Colonic mucosa (tissue), 4 donors: ENCODE results near the gene EPHB2. TPM values are rescaled to one million over a fixed set of nuclear protein-coding genes. Genes with fewer than 3 reads are reported as not detected.

ENCODE experiments used
- DNase-seq: peaks from one replicate; pipeline ENCODE4 v3.0.0-alpha.2; 2020
- H3K27ac ChIP-seq: fragments of 200-600 bp; one replicate; pipeline ENCODE4 v1.8.0; 2021
- H3K27me3 ChIP-seq: fragments of 200-600 bp; one replicate; pipeline ENCODE4 v1.8.0; 2021
- H3K36me3 ChIP-seq: fragments of 200-600 bp; one replicate; pipeline ENCODE4 v1.8.0; 2021
- H3K4me1 ChIP-seq: fragments of 200-600 bp; one replicate; pipeline ENCODE4 v1.8.0; 2021; ENCODE audit warnings: mild to moderate bottlenecking
- H3K4me3 ChIP-seq: fragments of 200-600 bp; one replicate; pipeline ENCODE4 v1.8.0; 2021
- H3K9ac ChIP-seq, 2 donors: one replicate each; pipeline ENCODE4 v1.7.0; 2013; ENCODE audit warnings: control low read depth in 2 of 2, low read depth in 2 of 2, low read length in 2 of 2
- H3K9me3 ChIP-seq: fragments of 200-600 bp; one replicate; pipeline ENCODE4 v1.8.0; 2021
- CTCF ChIP-seq: fragments of 200-600 bp; IDR thresholded peaks from one replicate; pipeline ENCODE4 v1.8.0; 2022; ENCODE audit warnings: antibody characterized with exemption, mild to moderate bottlenecking
- intact Hi-C: fragments of 100-400 bp; cut with DNase I; formaldehyde crosslinking; loops from one replicate; pipeline ENCODE4 v1.14.1; 2022
- total RNA-seq, 2 donors: library from RNA; stranded (reverse); fragmentation: NEBNext Ultra II Directional in 1 of 2; extraction: Animal tissue kit (Norgen Biotek cat#: 25700) in 1 of 2; gene quantifications; one replicate each; pipeline ENCODE4 v1.2.1, GENCODE V29; 2021
- donor health status: healthy.
- donor health status: DM: no; HTN: no; CAD: no.
- donor health status: DM: no; HTN: no; CAD: no.

Gene EPHB2
- total RNA-seq, 2 donors from 2014 or later, result 71.9 to 150 TPM

DNA sequence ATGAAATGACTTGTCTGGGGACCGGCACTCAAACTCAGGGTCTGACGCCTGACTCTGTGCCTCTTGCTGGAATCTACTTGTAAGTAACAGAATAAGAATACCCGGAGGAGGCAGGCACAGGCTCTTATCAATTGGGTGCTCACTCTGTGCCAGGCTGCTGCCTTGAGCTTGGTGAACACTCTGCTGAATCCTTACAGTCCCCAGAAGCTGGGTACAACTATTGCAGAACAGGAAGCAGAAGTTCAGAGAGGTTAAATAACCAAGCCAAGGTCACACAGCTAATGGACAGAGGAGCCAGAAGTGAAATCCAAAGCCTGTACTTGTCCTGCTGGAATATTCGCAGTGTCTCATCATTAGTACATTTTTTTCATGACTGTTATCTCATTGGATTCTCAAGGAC lies 86.0 kb downstream of the EPHB2 start:
- TF ChIP-seq CTCF, result no peak
- Histone ChIP-seq H3K9me3 (no peaks in the 10 kb centered on the region), H3K27ac (no peak overlapping the region), H3K4me3 (no peak overlapping the region), H3K36me3 (no peaks in the 10 kb centered on the region), H3K4me1 (peaks cover 10% of the 10 kb centered on the region), H3K27me3 (no peaks in the 10 kb centered on the region), H3K9ac (no peak overlapping the region)
- DNase-seq, result no peak
- intact Hi-C loops, result no loop called here

DNA sequence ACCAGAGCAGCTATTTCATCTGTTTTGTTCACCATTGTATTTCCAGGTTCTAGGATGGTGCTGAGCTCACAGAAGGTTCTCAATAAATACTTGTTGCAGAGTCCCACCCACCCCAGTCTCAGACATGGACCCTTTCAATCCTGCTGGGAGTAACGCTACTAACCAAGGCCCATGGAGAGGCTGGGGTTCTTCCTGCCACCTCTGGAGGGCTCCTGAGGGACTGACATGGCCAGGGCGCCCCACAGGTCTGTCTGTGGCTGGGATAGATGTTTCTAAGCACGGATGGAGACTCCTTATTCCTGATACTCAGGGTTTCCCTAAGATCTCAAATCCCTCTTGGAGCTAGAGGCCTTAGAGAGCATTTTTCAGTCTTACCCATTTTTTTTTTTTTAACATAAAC lies 87.4 kb downstream of the EPHB2 start:
- Histone ChIP-seq H3K4me1 (peaks cover 10% of the 10 kb centered on the region), H3K27me3 (no peaks in the 10 kb centered on the region), H3K27ac (no peak overlapping the region), H3K9me3 (no peaks in the 10 kb centered on the region), H3K4me3 (no peak overlapping the region), H3K9ac (no peak overlapping the region), H3K36me3 (no peaks in the 10 kb centered on the region)
- no peak for TF ChIP-seq CTCF
- intact Hi-C loops, result no loop called here
- DNase-seq, result no peak

DNA sequence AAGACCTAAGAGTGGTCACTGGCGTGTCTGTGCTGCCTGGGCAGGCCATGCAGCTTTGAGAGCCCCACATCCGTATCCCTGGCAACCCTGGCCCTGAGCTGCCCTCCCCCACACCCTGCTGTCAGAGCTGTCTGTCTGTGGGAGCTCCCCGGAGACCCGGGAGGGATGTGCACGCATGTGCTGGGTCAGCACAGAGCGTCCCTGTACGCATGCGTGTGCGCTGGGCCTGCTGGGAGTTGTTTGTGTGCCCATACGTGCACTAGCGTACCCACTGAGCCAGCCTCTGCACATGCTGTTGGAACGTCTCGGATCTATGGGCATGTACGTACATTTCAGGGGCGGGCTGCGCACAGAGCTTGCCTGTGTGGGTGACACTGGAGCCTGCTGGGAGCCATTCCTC lies 89.3 kb downstream of the EPHB2 start:
- H3K4me1 ChIP-seq, result peaks cover under 1% of the 10 kb centered on the region
- H3K27ac ChIP-seq, result no peak overlapping the region
- intact Hi-C loops, result no loop called here
- TF ChIP-seq CTCF, result no peak
- DNase-seq, result no peak
- no peaks in the 10 kb centered on the region for H3K9me3 ChIP-seq
- H3K4me3 ChIP-seq, result no peak overlapping the region
- H3K9ac ChIP-seq, result no peak overlapping the region
- no peaks in the 10 kb centered on the region for H3K36me3 ChIP-seq
- no peaks in the 10 kb centered on the region for H3K27me3 ChIP-seq

DNA sequence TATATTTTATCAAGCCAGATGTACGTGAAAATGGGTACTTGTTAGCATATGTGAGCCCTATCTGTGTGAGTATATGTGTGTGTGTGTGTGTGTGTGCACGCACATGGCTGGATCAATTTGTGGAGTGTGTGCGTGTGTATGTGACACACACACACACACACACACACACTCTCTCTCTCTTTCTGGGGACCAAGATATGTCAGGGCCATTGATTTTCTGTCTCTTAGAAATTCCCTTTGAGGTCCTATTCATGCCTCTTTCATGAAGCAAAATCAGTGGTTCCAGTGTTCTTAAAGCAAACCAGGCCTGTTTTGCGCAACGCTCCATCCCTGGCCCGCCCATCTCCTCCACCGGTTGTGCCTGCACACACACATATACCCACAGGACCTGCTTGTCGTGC lies 90.0 kb downstream of the EPHB2 start:
- Histone ChIP-seq H3K9me3 (no peaks in the 10 kb centered on the region), H3K27me3 (no peaks in the 10 kb centered on the region), H3K4me1 (no peaks in the 10 kb centered on the region), H3K9ac (no peak overlapping the region), H3K27ac (no peak overlapping the region), H3K36me3 (no peaks in the 10 kb centered on the region), H3K4me3 (no peak overlapping the region)
- TF ChIP-seq CTCF, result no peak
- no peak for DNase-seq
- intact Hi-C loops, result no loop called here

DNA sequence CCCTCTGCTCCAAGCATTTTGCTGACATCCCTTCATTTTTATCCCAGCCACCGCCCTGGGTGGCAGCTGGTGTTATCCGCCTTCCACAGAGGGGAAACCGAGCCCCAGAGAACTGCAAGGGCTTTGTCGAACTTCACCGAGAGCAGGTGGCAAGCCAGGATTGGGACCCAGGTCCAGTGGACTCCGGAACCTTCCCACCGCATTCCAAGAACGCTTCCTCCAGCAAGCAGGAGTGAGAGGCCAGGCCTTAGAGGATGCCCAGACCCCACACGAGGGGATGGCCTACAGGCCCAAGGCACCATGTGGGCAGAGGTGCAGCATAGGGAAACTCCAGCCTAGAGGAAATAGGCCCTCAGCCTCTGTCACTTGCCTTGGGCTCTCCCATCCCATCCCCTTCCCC lies 90.7 kb downstream of the EPHB2 start:
- H3K4me3 ChIP-seq, result no peak overlapping the region
- H3K9me3 ChIP-seq, result no peaks in the 10 kb centered on the region
- H3K36me3 ChIP-seq, result no peaks in the 10 kb centered on the region
- H3K27me3 ChIP-seq, result no peaks in the 10 kb centered on the region
- no peak overlapping the region for H3K27ac ChIP-seq
- no peak for DNase-seq
- no peak for TF ChIP-seq CTCF
- H3K4me1 ChIP-seq, result no peaks in the 10 kb centered on the region
- H3K9ac ChIP-seq, result no peak overlapping the region
- intact Hi-C loops, result no loop called here

DNA sequence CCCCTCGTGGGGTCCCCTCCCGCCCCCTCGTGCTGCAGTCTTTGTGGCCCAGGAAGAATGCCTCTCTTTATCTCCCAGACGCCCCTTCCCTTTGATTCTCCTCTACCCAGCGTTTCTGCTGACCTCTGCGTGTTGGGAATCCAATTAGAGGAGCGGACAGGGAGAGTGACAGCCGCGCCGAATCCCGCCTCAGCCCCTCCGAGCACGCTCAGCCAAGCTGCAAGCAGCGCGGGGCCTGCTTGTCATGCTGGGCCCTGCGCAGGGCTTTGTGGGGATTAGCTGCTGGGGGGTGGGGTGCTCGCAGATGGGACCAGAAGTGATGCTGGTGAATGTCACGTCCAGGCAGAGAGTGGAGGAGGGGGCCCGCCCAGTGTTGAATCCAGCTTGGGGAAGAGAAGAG lies 91.1 kb downstream of the EPHB2 start:
- no peaks in the 10 kb centered on the region for H3K36me3 ChIP-seq
- no peak for DNase-seq
- no peak for TF ChIP-seq CTCF

More for the DNA sequence above, 91.1 kb downstream of the EPHB2 start:
- Histone ChIP-seq H3K27ac (no peak overlapping the region), H3K4me3 (no peak overlapping the region), H3K9ac (no peak overlapping the region), H3K4me1 (no peaks in the 10 kb centered on the region), H3K27me3 (no peaks in the 10 kb centered on the region), H3K9me3 (no peaks in the 10 kb centered on the region)
- intact Hi-C loops, result no loop called here
